ENCODE data around the gene ODC1.

GRCh38 chr2:10471046-10471571 is 23.0 kb upstream of the ODC1 start:
- no peak for TF ChIP-seq CTCF (IDR thresholded peaks at IDR 0.05)
- no peak for TF ChIP-seq ZFX (IDR thresholded peaks at IDR 0.05; ENCODE audit: borderline replicate concordance)
